AG09309 (cell line): ENCODE results near the gene CPVL.

Experiments
- DNase-seq: peaks from one replicate; pipeline ENCODE4 v3.0.0-alpha.2; 2010; ENCODE audit warnings: low read depth
- H3K4me3 ChIP-seq: 2 replicates; pipeline ENCODE4 v1.5.1; 2011; ENCODE audit warnings: mild to moderate bottlenecking, low read depth, low read length, moderate library complexity; ENCODE audit not compliant: control insufficient read depth
- TF ChIP-seq, protein P1 (sequence below): IDR thresholded peaks from 2 replicates; pipeline ENCODE4 v1.5.1; 2011; ENCODE audit warnings: mild to moderate bottlenecking, low read depth, low read length, inconsistent platforms; ENCODE audit not compliant: insufficient read depth, control insufficient read depth; ENCODE audit errors: missing control alignments

The CPVL gene

DNA sequence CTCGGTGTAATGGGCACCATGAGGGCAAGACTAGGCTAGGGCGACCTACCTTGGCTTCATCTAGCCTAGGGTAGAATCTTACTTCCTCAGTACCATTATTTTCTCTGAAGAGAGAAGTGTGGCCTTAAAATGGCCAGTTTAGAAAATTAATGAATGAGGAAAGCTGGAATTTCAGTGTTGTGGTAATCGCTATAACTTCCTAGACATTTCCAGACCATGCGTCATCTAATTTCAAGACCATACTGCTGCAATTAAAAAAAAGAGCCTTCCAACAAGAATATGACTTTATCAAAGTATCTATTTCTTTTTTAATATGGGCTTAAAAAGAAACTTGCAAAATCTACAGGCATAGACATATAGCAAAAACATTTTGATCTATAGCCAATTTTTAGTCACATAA is 68.5 kb downstream of the CPVL start:
- no peak overlapping the region for H3K4me3 ChIP-seq
- TF ChIP-seq, protein P1, sequence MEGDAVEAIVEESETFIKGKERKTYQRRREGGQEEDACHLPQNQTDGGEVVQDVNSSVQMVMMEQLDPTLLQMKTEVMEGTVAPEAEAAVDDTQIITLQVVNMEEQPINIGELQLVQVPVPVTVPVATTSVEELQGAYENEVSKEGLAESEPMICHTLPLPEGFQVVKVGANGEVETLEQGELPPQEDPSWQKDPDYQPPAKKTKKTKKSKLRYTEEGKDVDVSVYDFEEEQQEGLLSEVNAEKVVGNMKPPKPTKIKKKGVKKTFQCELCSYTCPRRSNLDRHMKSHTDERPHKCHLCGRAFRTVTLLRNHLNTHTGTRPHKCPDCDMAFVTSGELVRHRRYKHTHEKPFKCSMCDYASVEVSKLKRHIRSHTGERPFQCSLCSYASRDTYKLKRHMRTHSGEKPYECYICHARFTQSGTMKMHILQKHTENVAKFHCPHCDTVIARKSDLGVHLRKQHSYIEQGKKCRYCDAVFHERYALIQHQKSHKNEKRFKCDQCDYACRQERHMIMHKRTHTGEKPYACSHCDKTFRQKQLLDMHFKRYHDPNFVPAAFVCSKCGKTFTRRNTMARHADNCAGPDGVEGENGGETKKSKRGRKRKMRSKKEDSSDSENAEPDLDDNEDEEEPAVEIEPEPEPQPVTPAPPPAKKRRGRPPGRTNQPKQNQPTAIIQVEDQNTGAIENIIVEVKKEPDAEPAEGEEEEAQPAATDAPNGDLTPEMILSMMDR = no peak
- peak; percentile 55 for DNase-seq

DNA sequence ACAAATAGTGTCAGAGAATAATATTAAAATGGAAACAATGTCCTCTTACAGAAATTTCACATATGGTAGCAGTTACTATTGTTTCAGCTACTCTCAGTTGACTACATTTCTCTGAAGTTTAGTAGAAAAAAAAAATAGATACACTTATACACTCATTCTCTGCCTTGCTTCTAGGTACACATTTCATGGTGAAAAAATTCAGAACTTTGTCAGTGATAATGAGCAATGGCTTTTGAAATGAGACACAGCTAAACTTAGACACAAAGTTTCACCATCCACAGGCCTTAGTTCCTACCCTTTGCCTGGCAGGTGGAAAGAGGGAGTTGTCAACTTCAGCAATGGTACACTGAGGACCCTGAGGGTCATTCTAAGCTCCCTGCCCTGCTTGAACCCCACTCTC is 69.2 kb downstream of the CPVL start:
- DNase-seq = no peak
- no peak overlapping the region for H3K4me3 ChIP-seq
- TF ChIP-seq, protein P1 = no peak

DNA sequence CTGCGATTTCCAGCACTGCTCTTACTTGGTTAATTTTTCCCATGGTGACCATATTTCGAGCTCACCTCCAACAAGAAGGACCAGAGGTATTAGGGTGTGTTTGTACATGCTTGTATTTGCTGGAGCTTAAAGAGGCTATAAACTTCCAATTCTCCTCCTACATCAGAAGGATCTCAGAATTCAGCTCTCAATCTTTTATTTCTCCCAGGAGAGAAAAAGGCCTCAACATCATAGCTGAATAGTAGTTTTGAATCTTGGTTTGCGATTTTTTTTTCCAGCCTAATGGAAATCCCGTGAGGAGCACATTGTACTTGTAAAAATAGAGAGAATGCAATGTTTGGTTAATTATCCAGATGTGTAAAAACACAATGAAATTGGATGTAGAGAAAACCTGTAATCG is 69.7 kb downstream of the CPVL start:
- no peak for DNase-seq
- TF ChIP-seq, protein P1 = no peak
- H3K4me3 ChIP-seq = no peak overlapping the region

DNA sequence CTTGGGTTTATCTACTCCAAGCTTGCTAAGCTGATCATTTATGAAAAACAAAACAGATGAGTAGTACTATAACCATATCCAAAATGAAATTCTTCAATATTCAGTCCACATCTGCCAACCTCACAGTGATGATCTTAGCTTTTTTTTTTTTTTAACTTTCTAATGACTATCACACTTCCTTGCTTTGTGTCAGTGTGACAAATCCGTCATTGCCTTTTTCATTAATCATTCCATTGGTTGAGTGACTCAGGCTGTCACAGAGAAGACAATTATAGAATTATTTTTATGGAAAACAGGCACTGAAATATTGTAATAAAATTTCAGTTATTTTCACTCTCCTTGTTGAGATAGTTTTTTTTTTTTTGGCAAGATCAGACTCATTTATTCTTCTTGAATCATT is 70.7 kb downstream of the CPVL start:
- TF ChIP-seq, protein P1 = no peak
- no peak overlapping the region for H3K4me3 ChIP-seq
- no peak for DNase-seq

DNA sequence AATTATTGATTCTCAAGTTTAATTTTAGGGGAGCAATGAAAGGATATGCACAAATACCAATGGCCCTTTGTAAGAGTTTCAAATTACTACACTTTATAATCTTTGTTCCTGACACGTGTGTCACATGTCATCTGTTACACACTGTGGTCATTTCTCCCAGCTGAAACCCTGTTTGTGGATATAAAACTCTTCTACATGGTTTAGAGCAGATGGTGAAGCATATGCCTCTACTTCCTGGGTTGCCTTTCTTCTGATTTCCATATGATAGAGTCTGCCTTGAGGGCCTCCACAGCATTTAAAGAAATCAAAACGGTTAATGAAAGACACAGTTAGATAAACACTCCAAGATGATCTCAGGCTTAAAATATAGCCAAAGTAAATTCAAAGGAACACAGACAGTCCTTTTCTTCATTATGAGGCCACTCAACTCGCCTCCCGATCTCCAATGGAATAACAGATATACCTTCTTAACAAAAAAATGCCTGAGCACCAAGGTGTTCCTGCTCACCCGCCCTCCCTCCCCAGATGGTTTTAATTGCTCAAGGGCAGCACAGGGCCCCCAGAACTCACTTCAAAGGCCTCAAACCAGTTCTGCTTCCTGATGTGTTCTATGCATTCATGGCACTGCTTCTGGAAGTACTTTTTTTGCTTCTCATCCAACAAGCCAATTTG is 75.0 kb downstream of the CPVL start:
- H3K4me3 ChIP-seq = no peak overlapping the region
- no peak for DNase-seq
- TF ChIP-seq, protein P1 = no peak

DNA sequence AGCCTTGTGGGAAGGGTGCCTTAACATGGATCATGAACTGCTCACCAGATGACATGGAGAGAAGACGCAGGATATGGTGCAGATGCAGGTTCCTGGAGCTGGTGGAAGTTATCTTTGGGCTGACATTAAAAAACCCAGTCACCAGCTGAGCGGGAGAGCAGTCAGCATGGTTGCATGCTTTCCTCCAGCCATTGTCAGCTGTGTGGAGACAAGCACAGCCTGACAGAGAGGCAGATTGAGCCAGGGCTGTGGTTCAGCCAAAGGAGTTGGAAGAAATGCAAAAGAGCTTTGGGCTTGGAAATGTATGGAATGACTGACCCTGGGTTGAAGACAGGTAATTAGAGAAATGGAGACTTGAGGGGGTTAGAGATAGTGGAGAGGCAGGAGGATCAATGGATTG is 79.7 kb downstream of the CPVL start:
- no peak overlapping the region for H3K4me3 ChIP-seq
- DNase-seq = no peak
- TF ChIP-seq, protein P1 = no peak
